Stimulated activated CD4-positive, alpha-beta T cell treated with anti-CD3 and anti-CD28 coated beads, Interleukin-4, amount 100 ng/mL, for 48 hours (primary cell): ENCODE measurements around the gene THSD8.

Experiments used
- DNase-seq, 2 donors: peaks; one replicate each; pipeline ENCODE4 v3.0.0-alpha.2; 2020; ENCODE audit warnings: low read depth in 2 of 2

The THSD8 gene

GRCh38 chr19:12801466-12802266, at the start of gene THSD8, which contains the start of gene PRDX2:
TSS of gene THSD8 (plus strand) at chr19:12802069. CDS start at chr19:12802072, 3 bp downstream.
TSS of gene PRDX2 (minus strand) at chr19:12801800. CDS start at chr19:12801261, 539 bp downstream.
- peak; percentile 73 to 79 for DNase-seq

- no peak for DNase-seq
Measured at GRCh38 chr19:12754465-12755196, 47.2 kb upstream of the THSD8 start.

DNA sequence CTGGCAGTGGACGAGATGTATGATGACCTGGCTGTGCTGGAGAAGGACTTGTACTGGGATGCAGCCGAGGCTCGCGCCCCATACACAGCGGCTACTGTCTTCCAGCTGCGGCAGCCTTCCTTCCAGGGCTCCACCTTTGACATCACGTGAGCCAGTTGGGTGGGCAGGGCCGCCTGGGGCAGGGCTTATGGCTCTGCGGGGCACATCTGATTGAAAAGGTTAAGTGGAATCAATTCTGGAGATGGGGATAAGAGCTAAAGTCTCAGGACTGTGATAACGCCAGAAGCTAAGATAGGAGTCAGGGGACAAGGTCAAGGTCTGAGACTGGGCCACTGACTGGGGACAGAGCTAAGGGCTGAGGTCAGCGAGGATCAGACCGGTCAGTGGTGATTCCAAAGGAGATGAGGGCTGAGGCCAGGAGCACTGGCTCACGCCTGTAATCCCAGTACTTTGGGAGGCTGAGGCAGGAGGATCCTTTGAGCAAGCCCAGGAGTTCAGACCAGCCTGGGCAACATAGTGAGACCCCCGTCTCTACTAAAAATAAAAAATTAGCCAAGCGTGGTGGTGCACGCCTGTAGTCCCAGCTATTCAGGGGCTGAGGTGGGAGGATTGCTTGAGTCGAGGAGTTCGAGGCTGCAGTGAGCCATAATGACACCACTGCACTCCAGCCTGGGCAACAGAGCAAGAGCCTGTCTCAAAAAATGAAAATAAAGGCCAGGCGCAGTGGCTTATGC, 45.6 kb upstream of the THSD8 start:
- DNase-seq: no peak

DNA sequence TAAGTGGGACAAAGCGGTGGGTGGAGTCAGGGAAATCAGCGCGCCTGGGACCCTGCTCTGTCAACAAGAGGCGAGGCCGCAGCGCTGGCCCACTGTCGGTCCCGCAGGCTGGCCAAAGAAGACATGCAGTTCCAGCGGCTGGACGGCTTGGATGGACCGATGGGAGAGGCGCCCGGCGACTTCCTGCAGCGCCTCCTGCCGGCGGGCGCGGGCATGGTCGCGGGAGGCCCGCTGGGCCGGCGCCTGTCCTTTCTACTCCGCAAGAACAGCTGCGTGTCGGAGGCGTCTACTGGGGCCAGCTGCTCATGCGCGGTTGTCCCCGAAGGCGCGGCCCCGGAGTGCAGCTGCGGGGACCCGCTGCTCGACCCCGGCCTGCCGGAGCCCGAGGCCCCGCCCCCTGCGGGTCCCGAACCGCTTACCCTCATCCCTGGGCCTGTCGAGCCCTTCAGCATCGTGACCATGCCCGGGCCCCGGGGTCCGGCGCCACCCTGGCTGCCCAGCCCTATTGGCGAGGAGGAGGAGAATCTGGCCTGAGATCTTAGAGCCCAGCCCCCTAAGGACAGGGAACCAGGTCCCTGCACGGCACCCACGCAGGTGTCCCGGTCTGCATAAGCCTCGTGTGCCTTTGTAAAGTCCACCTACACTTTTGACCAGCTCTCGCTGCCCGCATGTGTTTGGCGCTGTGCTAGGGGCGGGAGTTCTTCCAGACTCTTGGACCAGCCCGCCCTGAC, 44.2 kb upstream of the THSD8 start:
- peak; percentile 60 to 67 for DNase-seq

DNA sequence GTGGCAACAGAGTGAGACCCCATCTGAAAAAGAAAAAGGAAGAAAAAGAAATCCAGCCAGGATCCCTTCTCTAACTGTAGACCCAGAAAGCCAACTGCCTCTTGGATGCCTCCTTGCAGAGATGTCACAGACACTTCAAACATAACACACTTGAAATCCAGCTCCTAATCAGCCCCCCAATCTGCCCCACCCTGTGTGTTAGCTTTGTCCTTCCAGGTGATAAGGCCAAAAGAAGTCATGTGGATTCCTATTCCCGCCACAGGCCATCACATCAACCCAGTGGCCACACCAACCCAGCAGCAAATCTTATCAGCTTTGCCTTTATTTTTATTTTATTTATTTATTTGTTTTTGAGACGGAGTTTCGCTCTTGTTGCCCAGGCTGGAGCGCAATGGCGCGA, 42.2 kb upstream of the THSD8 start:
- no peak for DNase-seq

GRCh38 chr19:12763100-12763499, 38.8 kb upstream of the THSD8 start:
- no peak for DNase-seq

DNA sequence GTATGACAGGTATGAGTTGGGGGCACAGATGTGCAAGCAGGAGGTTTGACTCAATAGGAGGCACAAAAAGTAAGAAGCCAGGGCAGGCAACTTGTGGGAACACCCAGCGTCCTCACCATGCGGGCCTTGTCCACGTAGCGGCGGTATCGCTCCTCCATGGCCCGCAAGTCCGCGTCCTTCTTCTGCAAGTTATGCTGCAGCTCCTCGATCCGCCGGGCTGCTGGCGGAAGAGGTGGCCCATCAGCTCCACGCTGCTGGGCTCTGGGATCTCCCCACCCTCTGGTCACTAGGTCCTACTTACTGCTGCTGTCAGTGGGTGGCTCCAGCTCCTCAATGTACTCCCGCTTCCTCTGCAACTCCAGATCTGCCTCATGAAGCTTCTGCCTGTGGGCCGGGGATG, 37.2 kb upstream of the THSD8 start:
- no peak for DNase-seq

DNA sequence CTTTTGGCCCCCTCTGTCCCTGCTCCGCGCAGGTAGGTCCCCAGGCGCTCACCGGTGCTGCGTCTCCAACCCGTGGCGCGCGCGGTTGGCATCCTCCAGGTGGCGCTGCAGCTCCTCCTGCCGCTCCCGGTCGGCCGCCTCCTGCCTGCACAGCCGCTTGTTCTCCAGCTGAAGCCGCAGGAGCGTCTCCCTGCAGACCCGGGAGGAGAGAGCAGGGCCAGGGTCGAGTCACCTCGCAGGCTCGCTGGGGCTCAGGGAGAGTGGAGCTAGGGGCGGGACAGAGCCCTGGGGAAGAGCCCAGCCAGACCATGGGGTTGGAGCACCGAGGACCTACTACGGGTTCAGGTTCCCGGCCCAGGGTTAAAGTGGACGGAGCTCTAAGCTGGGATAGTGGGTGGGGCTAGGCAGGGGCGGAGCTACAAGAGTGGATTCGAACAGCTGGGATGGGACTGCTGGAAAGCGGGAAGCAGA, 35.8 kb upstream of the THSD8 start:
- DNase-seq: peak in 1 of 2 donors; percentile 74

- DNase-seq: no peak
Measured at GRCh38 chr19:12767150-12767549, 34.7 kb upstream of the THSD8 start.

- no peak for DNase-seq
Measured at GRCh38 chr19:12767666-12768065, 34.2 kb upstream of the THSD8 start.

DNA sequence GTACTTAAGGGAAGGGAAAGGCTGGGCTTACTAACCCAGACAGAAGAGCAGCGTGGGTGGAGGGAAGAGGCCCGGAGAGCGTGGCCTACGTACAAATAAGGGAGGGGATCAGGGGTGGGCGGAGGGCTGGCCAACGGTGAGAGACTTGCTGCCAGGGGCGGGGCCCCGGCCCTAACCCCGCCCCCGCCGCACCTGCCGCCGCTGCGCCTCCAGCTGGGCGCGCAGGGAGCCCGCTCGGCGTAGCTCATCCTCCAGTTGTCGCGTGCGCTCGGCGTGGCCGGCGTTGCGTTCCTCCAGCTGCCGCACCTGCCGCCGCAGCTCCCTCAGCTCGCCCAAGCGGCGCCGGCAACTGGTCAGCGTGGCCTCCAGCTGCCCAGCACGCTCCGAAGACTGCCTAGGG, 32.2 kb upstream of the THSD8 start:
- DNase-seq: peak in 1 of 2 donors; percentile 58

- no peak for DNase-seq
Measured at GRCh38 chr19:12770922-12771321, 30.9 kb upstream of the THSD8 start.

DNA sequence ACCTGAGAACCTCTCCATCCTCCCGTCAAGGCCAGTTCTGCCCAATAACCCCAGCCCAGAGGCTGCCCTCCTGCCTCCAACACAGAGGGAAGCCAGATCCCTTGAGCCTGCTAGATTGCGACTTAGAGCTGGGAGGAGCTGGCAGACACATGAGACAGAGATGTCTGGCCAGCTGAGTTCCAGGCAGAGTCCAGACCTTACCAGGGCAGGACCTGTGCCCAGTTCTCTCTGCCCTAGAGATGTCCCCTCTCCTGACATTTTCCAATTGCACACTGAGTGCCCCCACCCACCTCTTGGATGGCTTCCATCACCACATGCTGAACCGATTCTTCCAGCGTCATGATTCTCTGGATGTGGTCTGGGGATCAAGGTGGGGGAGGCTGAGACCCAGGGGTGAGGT, 29.5 kb upstream of the THSD8 start:
- DNase-seq: no peak

DNA sequence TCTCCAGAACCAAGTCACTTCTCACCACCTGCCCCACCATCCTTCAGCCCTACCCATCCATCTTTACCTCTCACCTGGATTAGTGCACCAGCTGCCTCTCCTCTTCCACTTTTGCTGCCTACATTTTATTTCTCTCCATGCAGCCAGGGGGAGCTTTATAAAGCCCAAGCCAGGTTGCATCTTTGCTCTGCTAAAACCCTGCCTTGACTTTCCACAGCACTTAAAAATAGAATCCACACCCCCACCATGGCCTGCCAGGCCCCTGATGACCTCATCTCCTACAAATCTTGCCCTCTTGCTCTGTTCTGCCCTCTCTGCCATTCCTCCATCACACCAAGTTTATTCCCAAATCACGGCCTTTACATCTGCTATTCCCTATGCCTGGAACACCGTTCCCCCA, 28.3 kb upstream of the THSD8 start:
- DNase-seq: no peak

- no peak for DNase-seq
Measured at GRCh38 chr19:12774588-12775555, 27.0 kb upstream of the THSD8 start, which contains the start of gene HOOK2. TSS of gene HOOK2 (minus strand) at chr19:12775552. CDS start at chr19:12775449, 103 bp downstream.

GRCh38 chr19:12777217-12778016, 24.5 kb upstream of the THSD8 start:
- DNase-seq: peak; percentile 77 to 82

DNA sequence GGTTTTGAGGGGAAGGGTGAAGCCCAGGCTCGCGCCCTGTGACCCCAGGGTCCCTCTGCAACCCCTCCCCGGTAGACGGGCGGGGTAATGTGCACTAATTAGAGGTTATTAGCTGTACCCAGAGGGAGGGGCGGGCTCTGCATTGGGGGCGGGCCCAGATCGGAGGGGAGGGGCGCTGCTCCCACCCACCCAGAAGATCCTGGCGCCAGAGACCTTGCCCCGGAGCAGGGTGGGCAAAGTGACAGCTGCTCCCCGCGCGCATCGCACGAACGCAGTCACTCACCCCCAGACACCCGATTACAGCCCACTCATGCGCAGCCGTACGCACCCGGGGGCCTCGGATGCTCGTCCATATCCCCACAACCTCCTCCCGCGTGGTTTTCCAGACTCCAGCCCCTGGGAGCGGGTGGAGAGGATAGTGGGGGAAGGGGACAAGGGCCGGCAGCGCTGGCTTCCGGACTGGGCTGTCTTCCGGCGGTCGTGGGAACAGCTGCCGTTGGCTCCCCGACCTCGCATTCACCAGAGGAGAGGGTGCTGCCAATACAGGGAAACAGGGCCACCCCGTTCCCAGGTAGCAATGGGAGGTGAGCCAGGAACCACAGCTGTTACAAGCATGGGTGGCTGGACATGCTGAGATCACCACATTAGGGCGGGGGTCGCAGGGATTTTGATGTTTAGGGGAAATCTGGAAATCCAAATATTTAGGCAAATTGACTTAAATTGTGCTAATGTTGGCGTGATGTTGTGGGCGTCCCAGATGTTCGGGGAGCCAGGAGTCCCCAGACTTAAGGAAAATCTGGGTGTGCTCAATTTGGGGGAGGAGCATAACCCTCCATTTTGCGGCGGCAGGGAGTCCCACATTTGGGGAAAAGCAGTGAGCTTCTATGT, 23.6 kb upstream of the THSD8 start:
- no peak for DNase-seq

GRCh38 chr19:12778905-12779161, 23.0 kb upstream of the THSD8 start:
- no peak for DNase-seq
